ENCODE data around the gene GALK2. TPM values are rescaled to one million over a fixed set of nuclear protein-coding genes. Genes with fewer than 3 reads are reported as not detected.

Gene GALK2
- polyA plus RNA-seq, 1 donor (not counting 4 experiments of a cell fraction or from before 2014, with no cell fraction given) = 29.7 TPM

- Histone ChIP-seq H3K9me3 (ENCODE audit: control insufficient read depth, low read depth, low read length) (no peaks in the 10 kb centered on the region), H4K20me1 (ENCODE audit: control insufficient read depth, extremely low read depth, insufficient read depth, low read length) (no peaks in the 10 kb centered on the region), H3K9ac (ENCODE audit: control insufficient read depth, extremely low read depth, insufficient read depth, low read length) (no peak overlapping the region), H3K9me1 (ENCODE audit: control insufficient read depth, extremely low read depth, insufficient read depth, low read length) (no peaks in the 10 kb centered on the region), H3K4me3 (ENCODE audit: control insufficient read depth in 2 of 3, extremely low read depth in 1 of 3, insufficient read depth in 2 of 3, low read depth in 1 of 3, low read length in 3 of 3) (no peak overlapping the region), H2AFZ (ENCODE audit: control insufficient read depth, low read length) (no peak overlapping the region), H3K27ac (ENCODE audit: control insufficient read depth, insufficient read depth, low read length) (no peak overlapping the region), H3K4me1 (ENCODE audit: control insufficient read depth, extremely low read depth, insufficient read depth, low read length) (no peaks in the 10 kb centered on the region), H3K27me3 (ENCODE audit: control insufficient read depth, extremely low read depth, insufficient read depth, low read length) (no peaks in the 10 kb centered on the region), H3K79me2 (ENCODE audit: control insufficient read depth, insufficient read depth, low read length) (no peaks in the 10 kb centered on the region), H3K36me3 (ENCODE audit: control insufficient read depth in 2 of 2, extremely low read depth in 1 of 2, insufficient read depth in 2 of 2, low read length in 2 of 2) (no peaks in the 10 kb centered on the region), H3K4me2 (ENCODE audit: control insufficient read depth, extremely low read depth, insufficient read depth, low read depth, low read length) (no peak overlapping the region)
- no peak for FAIRE-seq
- DNase-seq (ENCODE audit: low read depth, low spot score) = no peak
- dilution Hi-C loops (cut with MboI; ENCODE audit: extremely low pct_ligation_motif_present, low sequenced_read_pairs) = no loop called here
- TF ChIP-seq, protein P1, sequence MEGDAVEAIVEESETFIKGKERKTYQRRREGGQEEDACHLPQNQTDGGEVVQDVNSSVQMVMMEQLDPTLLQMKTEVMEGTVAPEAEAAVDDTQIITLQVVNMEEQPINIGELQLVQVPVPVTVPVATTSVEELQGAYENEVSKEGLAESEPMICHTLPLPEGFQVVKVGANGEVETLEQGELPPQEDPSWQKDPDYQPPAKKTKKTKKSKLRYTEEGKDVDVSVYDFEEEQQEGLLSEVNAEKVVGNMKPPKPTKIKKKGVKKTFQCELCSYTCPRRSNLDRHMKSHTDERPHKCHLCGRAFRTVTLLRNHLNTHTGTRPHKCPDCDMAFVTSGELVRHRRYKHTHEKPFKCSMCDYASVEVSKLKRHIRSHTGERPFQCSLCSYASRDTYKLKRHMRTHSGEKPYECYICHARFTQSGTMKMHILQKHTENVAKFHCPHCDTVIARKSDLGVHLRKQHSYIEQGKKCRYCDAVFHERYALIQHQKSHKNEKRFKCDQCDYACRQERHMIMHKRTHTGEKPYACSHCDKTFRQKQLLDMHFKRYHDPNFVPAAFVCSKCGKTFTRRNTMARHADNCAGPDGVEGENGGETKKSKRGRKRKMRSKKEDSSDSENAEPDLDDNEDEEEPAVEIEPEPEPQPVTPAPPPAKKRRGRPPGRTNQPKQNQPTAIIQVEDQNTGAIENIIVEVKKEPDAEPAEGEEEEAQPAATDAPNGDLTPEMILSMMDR (optimal IDR thresholded peaks at IDR 0.05 in 1 of 3, IDR thresholded peaks at IDR 0.05 in 1 of 3, conservative IDR thresholded peaks at IDR 0.05 in 1 of 3; ENCODE audit: extremely low read depth in 1 of 3, insufficient read depth in 2 of 3, low read length in 3 of 3) = no peak
- TF ChIP-seq EZH2 (IDR thresholded peaks at IDR 0.05; ENCODE audit: low read length) = no peak
These were observed 130.8 kb downstream of the GALK2 start for GRCh38 chr15:49300856-49301255.

DNA sequence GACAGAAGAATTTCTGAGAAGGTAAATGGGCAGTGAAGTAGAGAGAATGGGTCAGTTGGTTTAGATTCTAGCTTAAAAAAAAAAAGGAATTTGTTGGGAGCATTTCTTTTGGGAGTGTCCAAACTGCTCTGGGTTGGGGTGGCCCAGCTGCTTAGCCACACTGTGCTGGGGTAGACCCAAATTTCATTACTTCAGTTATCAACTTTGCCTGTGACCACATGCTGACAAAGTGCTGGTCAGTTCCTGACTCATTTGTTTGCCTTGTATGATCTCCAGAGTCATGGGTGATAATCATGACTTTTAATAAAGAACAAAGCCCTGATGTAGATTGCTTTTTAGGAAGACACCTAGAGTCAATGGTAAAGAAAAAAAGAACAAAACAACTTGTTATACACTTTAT is 131.5 kb downstream of the GALK2 start:
- no peak overlapping the region for H3K4me3 ChIP-seq (ENCODE audit: control insufficient read depth in 2 of 3, extremely low read depth in 1 of 3, insufficient read depth in 2 of 3, low read depth in 1 of 3, low read length in 3 of 3)
- no peaks in the 10 kb centered on the region for H3K9me1 ChIP-seq (ENCODE audit: control insufficient read depth, extremely low read depth, insufficient read depth, low read length)
- TF ChIP-seq, protein P1 (optimal IDR thresholded peaks at IDR 0.05 in 1 of 3, IDR thresholded peaks at IDR 0.05 in 1 of 3, conservative IDR thresholded peaks at IDR 0.05 in 1 of 3; ENCODE audit: extremely low read depth in 1 of 3, insufficient read depth in 2 of 3, low read length in 3 of 3) = no peak
- TF ChIP-seq EZH2 (IDR thresholded peaks at IDR 0.05; ENCODE audit: low read length) = no peak
- H3K9ac ChIP-seq (ENCODE audit: control insufficient read depth, extremely low read depth, insufficient read depth, low read length) = no peak overlapping the region
- H3K27me3 ChIP-seq (ENCODE audit: control insufficient read depth, extremely low read depth, insufficient read depth, low read length) = no peaks in the 10 kb centered on the region
- no peaks in the 10 kb centered on the region for H3K79me2 ChIP-seq (ENCODE audit: control insufficient read depth, insufficient read depth, low read length)
- FAIRE-seq (no peak), DNase-seq (ENCODE audit: low read depth, low spot score) (no peak)
- H3K27ac ChIP-seq (ENCODE audit: control insufficient read depth, insufficient read depth, low read length) = no peak overlapping the region
- H2AFZ ChIP-seq (ENCODE audit: control insufficient read depth, low read length) = no peak overlapping the region
- H3K9me3 ChIP-seq (ENCODE audit: control insufficient read depth, low read depth, low read length) = no peaks in the 10 kb centered on the region
- no peaks in the 10 kb centered on the region for H3K4me1 ChIP-seq (ENCODE audit: control insufficient read depth, extremely low read depth, insufficient read depth, low read length)
- H3K36me3 ChIP-seq (ENCODE audit: control insufficient read depth in 2 of 2, extremely low read depth in 1 of 2, insufficient read depth in 2 of 2, low read length in 2 of 2) = no peaks in the 10 kb centered on the region
- H4K20me1 ChIP-seq (ENCODE audit: control insufficient read depth, extremely low read depth, insufficient read depth, low read length) = no peaks in the 10 kb centered on the region
- dilution Hi-C loops (cut with MboI; ENCODE audit: extremely low pct_ligation_motif_present, low sequenced_read_pairs) = no loop called here
- no peak overlapping the region for H3K4me2 ChIP-seq (ENCODE audit: control insufficient read depth, extremely low read depth, insufficient read depth, low read depth, low read length)

All from keratinocyte (primary cell).